GM21447 (cell line): ENCODE data around the gene CDRT4.

ENCODE experiments used
- ATAC-seq: cut with Tn5 transposase; IDR thresholded peaks from one replicate; pipeline ENCODE4 v1.9.1; 2021; ENCODE audit not compliant: unreplicated experiment

Gene CDRT4

DNA sequence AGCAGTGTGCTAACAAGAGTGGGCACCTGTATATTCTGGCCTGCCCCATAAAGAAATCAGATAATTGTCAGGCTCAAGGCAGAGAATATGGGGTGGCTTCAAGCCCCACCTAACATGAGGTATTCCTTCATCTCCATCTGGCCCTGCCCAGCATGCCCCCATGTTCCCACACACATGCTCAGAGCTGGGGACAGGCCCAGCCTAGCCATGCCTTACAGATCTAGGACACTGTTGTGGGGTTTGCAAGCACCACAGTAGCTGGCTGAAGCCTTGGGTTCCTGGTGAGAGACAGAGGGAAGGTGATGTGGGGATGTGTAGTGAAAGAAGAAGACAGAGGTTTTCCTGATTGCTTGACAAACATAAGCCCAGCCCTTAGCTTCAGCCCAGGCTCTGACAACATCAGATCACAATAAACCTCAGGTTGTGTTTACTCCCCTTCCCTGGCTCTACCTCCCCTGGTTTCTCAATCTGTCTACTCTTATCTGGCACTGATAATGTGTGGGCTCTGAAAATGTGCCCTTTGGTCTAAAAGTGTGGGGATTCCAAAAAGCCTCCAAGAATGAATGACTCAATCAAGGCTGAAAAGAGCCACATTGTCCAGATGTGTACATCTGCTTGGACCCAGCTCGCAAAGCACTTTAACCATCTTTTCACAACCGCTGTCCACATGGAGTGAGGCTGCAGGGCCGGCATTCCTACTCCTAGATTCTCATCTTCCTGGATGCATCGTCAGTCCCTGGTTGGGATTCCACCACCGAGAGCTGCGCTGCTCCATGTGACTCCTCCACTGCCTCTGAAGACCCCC lies 34.4 kb downstream of the CDRT4 start:
- no peak for ATAC-seq

- ATAC-seq = no peak
Observed at GRCh38 chr17:15431766-15432165, 35.7 kb downstream of the CDRT4 start.

- ATAC-seq = no peak
Observed at GRCh38 chr17:15431196-15431595, 36.2 kb downstream of the CDRT4 start.

- no peak for ATAC-seq
Observed at GRCh38 chr17:15424521-15424920, 42.9 kb downstream of the CDRT4 start.

DNA sequence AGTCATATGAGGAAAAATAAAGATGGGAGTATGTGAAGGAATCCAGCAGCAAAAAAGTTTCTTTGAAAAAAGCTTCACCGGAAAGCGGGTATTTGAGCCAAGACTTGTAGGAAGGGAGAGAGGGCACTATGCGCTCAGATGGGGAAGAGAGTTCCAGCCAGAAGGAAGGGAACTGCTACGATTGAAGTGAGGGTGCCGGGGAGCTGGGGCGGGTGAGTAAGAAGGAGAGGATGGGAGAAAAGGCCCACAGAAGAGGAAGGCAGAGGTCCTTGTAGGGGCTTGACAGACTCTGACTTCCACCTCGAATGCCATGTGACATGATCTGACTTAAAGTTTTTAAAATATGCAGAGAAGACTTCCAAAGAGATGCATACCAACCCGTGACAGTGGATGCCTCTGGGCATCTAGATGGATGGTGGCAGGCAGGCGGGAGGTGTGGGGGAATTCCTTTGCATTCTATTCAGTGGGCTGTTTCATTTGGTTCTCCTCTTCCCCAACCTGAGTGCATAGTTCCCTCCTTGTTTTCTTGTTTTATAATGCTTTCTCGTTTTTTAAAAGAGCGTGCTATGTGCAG lies 44.9 kb downstream of the CDRT4 start:
- ATAC-seq = no peak

- ATAC-seq = no peak
Observed at GRCh38 chr17:15418781-15419180, 48.6 kb downstream of the CDRT4 start.

DNA sequence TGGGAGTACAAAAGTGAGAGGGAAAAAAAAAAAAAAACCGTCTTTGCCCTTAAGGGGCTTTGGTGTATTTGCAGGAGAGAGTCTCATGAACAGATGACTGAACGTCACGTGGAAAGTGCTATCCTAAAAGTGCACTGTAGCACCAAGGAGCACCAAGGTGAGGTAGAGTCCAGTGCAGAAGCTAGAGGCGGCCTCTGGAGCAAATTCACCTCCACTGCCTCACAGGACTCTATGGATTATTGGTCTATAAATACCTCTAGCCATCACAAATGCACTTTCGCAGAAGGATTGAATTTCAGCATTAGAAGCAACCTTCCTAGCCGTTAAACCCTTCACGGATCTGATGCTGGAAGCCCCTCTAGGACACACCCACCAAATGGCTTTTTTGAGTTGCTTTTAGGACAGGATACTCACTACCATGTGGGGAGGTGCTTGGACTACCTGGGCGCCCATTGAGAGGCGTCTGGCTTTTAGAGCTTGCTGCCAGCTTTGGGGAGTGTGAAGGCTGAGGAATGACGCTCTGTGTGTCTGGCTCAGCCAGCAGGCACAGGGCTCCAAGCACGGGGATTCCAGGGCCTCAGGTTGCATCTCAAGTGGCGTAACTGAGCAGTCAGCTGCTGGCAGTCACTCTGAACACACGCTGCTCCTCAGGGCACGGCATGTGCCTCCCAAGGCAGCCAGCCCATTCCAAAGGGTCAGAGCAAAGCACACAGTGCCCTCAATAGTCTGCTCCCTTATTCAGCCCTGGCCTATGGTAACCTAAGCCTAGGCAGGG lies 52.7 kb downstream of the CDRT4 start:
- no peak for ATAC-seq

- no peak for ATAC-seq
Observed at GRCh38 chr17:15413101-15413771, 54.2 kb downstream of the CDRT4 start.

- ATAC-seq = no peak
Observed at GRCh38 chr17:15412606-15413005, 54.8 kb downstream of the CDRT4 start.

DNA sequence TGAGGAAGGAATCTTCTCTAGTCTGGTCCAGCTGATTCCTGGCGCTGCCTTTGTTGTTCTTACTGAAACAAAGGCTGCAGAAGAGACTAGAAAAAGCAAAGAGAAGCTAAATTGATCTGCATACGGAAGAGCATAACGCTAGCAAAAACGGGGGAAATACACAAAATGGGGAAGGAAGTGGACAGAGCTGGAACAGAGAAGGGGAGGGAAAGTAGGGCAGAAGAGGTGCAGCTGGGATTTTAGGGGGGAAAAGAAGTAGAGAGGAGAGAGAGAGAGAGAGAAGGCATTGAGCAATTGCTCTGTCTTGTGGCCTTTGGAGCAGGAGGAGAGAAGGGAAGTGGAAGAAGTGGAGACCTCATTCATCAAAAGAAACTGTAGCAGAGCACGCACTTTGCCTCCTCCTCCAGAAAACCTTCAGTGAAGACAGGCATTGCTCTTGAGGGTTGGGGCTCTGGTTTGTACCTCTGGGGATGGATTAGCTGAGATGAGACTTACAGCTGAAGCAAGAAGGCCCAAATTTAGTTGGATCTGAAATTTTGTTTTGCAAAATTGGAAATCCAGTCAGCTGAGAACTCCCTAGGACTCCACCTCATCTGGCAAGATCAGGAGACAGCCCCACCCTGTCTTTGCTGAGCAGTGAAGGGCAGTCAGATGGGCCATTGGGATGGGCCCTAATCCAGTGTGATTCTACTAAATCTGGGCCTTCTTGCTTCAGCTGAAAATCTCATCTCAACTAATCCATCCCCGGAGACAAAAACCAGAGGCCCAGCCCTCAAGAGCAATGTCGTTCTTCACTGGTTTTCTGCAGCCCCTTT lies 55.8 kb downstream of the CDRT4 start:
- no peak for ATAC-seq

- no peak for ATAC-seq
Observed at GRCh38 chr17:15409721-15410250, 57.6 kb downstream of the CDRT4 start.

GRCh38 chr17:15408803-15409202 lies 58.6 kb downstream of the CDRT4 start:
- no peak for ATAC-seq

DNA sequence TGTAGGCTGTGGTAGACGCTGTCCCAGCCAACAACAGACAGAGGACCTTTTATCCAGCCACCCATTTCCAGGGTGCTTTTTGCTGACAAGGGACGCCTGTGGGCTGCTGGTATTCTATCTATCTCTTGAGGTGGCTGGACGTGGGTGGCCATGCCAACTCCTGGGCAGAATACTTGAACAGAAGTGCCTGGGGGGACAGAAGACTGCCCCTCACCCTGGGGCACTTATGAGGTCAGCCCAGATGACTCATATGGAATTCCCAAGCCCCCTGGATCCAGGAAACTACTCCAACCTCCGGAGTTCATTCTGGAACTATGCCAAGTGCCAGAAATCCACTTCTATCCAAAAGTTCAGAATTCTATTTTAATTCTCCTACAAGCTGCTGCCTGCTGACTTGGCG lies 61.3 kb downstream of the CDRT4 start:
- no peak for ATAC-seq

GRCh38 chr17:15405058-15405415 lies 62.4 kb downstream of the CDRT4 start:
- no peak for ATAC-seq

GRCh38 chr17:15404106-15405057 lies 63.0 kb downstream of the CDRT4 start:
- no peak for ATAC-seq

DNA sequence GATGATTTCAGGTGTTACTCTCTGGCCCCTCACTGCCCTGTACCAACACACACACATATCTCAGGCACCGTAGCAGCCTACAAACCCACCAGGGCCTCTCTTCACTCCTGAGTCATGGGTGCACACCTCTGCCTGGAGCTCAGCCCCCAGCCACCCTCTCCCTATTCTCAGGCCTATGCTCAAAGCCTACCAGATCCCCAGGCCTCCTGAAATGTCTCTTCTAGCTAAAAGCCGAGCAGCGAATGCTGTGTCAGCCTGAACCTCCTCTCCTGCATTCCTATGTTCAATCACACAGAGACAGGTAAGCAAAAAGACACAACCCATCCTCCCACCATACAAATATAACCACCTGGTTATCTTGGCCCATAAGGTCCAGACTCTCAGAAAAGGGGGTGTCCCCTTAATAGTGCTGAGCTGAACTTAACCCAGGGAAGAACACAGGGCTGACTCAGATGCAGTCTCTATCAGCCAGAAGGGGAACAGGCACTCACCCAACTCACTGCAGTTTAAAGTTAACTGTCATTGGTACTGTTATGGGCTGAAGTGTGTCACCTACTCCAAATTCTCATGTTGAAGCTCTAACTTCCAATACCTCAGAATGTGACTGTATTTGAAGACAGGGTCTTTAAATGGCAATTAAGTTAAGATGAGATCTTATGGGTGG lies 64.0 kb downstream of the CDRT4 start:
- no peak for ATAC-seq

DNA sequence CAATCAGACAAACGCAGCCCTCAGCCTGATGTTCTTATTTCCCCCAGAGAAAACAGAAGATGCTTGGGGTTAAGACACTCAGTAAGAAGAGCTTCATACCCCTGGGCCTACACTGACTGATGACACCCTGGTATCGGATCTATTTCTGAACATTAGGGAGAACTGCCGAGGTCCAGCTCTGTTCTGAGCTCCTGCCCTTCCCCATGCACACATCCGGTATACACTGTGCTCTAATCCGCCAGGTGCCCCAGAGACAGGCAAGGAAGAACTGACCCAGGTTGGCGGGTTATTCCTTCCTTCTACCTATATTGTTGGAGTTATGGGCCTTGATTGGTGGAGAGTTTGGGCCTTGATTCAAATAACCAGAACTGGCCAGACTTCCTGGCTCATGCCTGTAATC lies 68.0 kb downstream of the CDRT4 start:
- ATAC-seq = no peak

- no peak for ATAC-seq
Observed at GRCh38 chr17:15398736-15399331, 68.6 kb downstream of the CDRT4 start.
